GM12878 (cell line): Measurements from ENCODE around the gene SETBP1. TPM values are rescaled to one million over a fixed set of nuclear protein-coding genes. Genes with fewer than 3 reads are reported as not detected.
A peak's percentile ranks its signal among the peaks of the same experiment; 100 is the strongest.

Experiments
- ATF7 ChIP-seq: fragments of 450-650 bp; IDR thresholded peaks from 2 replicates; pipeline ENCODE4 v1.6.1; 2016; ENCODE audit warnings: low read depth, mild to moderate bottlenecking
- CHD1 ChIP-seq: IDR thresholded peaks from 2 replicates; pipeline ENCODE4 v1.6.1; 2012; ENCODE audit warnings: low read depth, low read length, improper control_type of control experiment
- DPF2 ChIP-seq: fragments of 450-650 bp; IDR thresholded peaks from 2 replicates; pipeline ENCODE4 v1.6.1; 2017; ENCODE audit warnings: mild to moderate bottlenecking
- HDGF ChIP-seq: fragments of 450-650 bp; IDR thresholded peaks from 2 replicates; pipeline ENCODE4 v1.6.1; 2016; ENCODE audit warnings: antibody characterized with exemption
- IKZF1 ChIP-seq: fragments of 450-650 bp; conservative IDR thresholded peaks from 2 replicates; pipeline ENCODE4 v1.6.1; 2017; ENCODE audit warnings: antibody characterized with exemption, mild to moderate bottlenecking
- IKZF2 ChIP-seq, 2 experiments: fragments of 450-650 bp; IDR thresholded peaks; 2 replicates each; pipeline ENCODE4 v1.6.1; 2017; ENCODE audit warnings: mild to moderate bottlenecking in 2 of 2, moderate library complexity in 2 of 2
- IRF4 ChIP-seq: IDR thresholded peaks from 2 replicates; pipeline ENCODE4 v1.6.1; 2011; ENCODE audit warnings: low read depth, low read length
- MTA2 ChIP-seq: fragments of 450-650 bp; IDR thresholded peaks from 2 replicates; pipeline ENCODE4 v1.6.1; 2016; ENCODE audit warnings: low read depth, mild to moderate bottlenecking, moderate library complexity
- MTA3 ChIP-seq: IDR thresholded peaks from 2 replicates; pipeline ENCODE4 v1.6.1; 2012; ENCODE audit warnings: low read length, inconsistent platforms, borderline replicate concordance
- NFXL1 ChIP-seq: fragments of 450-650 bp; IDR thresholded peaks from 2 replicates; pipeline ENCODE4 v1.6.1; 2017; ENCODE audit warnings: antibody characterized with exemption, mild to moderate bottlenecking, borderline replicate concordance
- NFYB ChIP-seq: IDR thresholded peaks from 2 replicates; pipeline ENCODE4 v1.6.1; 2011; ENCODE audit warnings: low read depth, mild to moderate bottlenecking, low read length, improper control_type of control experiment, moderate library complexity; ENCODE audit not compliant: insufficient read depth
- PAX5 ChIP-seq: IDR thresholded peaks from 2 replicates; pipeline ENCODE4 v1.6.1; 2011; ENCODE audit warnings: low read depth, low read length, borderline replicate concordance
- RB1 ChIP-seq: fragments of 450-650 bp; formaldehyde crosslinking; IDR thresholded peaks from 2 replicates; pipeline ENCODE4 v1.6.1; 2017; ENCODE audit warnings: mild to moderate bottlenecking, borderline replicate concordance
- REST ChIP-seq: IDR thresholded peaks from 2 replicates; pipeline ENCODE4 v1.6.1; 2012; ENCODE audit warnings: mild to moderate bottlenecking, low read depth, low read length
- SMARCA5 ChIP-seq: fragments of 450-650 bp; IDR thresholded peaks from 2 replicates; pipeline ENCODE4 v1.6.1; 2017; ENCODE audit warnings: mild to moderate bottlenecking
- TARDBP ChIP-seq: IDR thresholded peaks from 2 replicates; pipeline ENCODE4 v1.6.1; 2016; ENCODE audit warnings: borderline replicate concordance
- YBX1 ChIP-seq: fragments of 450-650 bp; IDR thresholded peaks from 2 replicates; pipeline ENCODE4 v1.6.1; 2016; ENCODE audit warnings: antibody characterized with exemption
- ZBTB40 ChIP-seq: fragments of 450-650 bp; IDR thresholded peaks from 2 replicates; pipeline ENCODE4 v1.6.1; 2016; ENCODE audit warnings: mild to moderate bottlenecking, moderate library complexity, borderline replicate concordance
- ZNF217 ChIP-seq: fragments of 450-650 bp; IDR thresholded peaks from 2 replicates; pipeline ENCODE4 v1.6.1; 2017; ENCODE audit warnings: antibody characterized with exemption, mild to moderate bottlenecking
- ZNF687 ChIP-seq: fragments of 450-650 bp; IDR thresholded peaks from 2 replicates; pipeline ENCODE4 v1.6.1; 2017; ENCODE audit warnings: mild to moderate bottlenecking, moderate library complexity
- ZZZ3 ChIP-seq: IDR thresholded peaks from 2 replicates; pipeline ENCODE4 v1.6.1; 2011; ENCODE audit warnings: low read depth; ENCODE audit not compliant: control insufficient read depth, insufficient read length
- polyA plus RNA-seq, 11 experiments: library from polyadenylated mRNA; depleted of rRNA in 4 of 11; unstranded in 6 of 11; stranded (reverse) in 5 of 11; fragments of >200 nt; fragmentation: Nextera tagmentation in 4 of 11; fragmentation: Illumina TruSeq in 1 of 11; extraction: Ambion mirVana in 4 of 11; extraction: Trizol in 1 of 11; gene quantifications; 1 replicate in 1 of 11; 2 replicates in 10 of 11; pipeline versions ENCODE4 v1.2.1 to v1.2.3, GENCODE V29; 2011 to 2016; ENCODE audit warnings: inconsistent platforms in 2 of 11, missing spikeins in 2 of 11, low read depth in 1 of 11
- total RNA-seq, 4 experiments: library from RNA; depleted of rRNA in 3 of 4; stranded (reverse); fragments of >200 nt in 3 of 4; fragmentation: Illumina TruSeq in 1 of 4; extraction: Trizol in 1 of 4; gene quantifications; 2 replicates each; pipeline versions ENCODE4 v1.2.1 to v1.2.3, GENCODE V29; 2013 to 2021

The SETBP1 gene
- total and polyA plus RNA-seq, 10 of the 15 experiments (the other 5 are each of a cell fraction or from before 2014, with no cell fraction given) = 0.99 to 29.7 (median 8.3) TPM

GRCh38 chr18:45103319-45104048, 422.8 kb downstream of the SETBP1 start (continued):
- TF ChIP-seq ATF7 (peak; percentile 82), IRF4 (no peak), PAX5 (peak; percentile 50; the same call in 1 of the 2 replicates), ZBTB40 (no peak), CHD1 (no peak), REST (no peak), DPF2 (peak; percentile 97), YBX1 (no peak), MTA2 (peak; percentile 97), ZZZ3 (no peak), IKZF1 (peak; percentile 95), ZNF217 (peak; percentile 47; the same call in 1 of the 2 replicates), TARDBP (no peak), NFYB (no peak), MTA3 (no peak; the same call in 1 of the 2 replicates), NFXL1 (no peak), RB1 (0 out of 2 replicates have a peak, but pooled peaks have one; percentile 13), SMARCA5 (no peak; the same call in 1 of the 2 replicates), HDGF (no peak), ZNF687 (no peak), IKZF2 (IDR thresholded peaks at IDR 0.05) (peak; percentile 94)
